SU-DHL-6 (cell line): ENCODE data around the gene RNF5.

Experiments used
- H2AFZ ChIP-seq: fragments of 200-600 bp; sonication (generic); 2 replicates; pipeline ENCODE4 v1.6.1; 2014; ENCODE audit warnings: low read depth, mild to moderate bottlenecking, moderate library complexity, mixed read lengths, antibody characterized with exemption, low read length; ENCODE audit not compliant: severe bottlenecking
- H3F3A ChIP-seq: fragments of 200-600 bp; shearing (Covaris generic); 2 replicates; pipeline ENCODE4 v1.6.0; 2016; ENCODE audit warnings: antibody characterized with exemption, mild to moderate bottlenecking; ENCODE audit not compliant: insufficient read depth
- H3K27ac ChIP-seq: fragments of 200-600 bp; sonication (generic); 2 replicates; pipeline ENCODE4 v1.5.1; 2016; ENCODE audit warnings: low read depth, mild to moderate bottlenecking, low read length, moderate library complexity, mixed read lengths
- H3K27me3 ChIP-seq: fragments of 200-600 bp; sonication (generic), shearing (Covaris generic); 2 replicates; pipeline ENCODE4 v1.6.0; 2014; ENCODE audit warnings: mild to moderate bottlenecking, low read length
- H3K36me3 ChIP-seq: fragments of 200-600 bp; sonication (generic); 2 replicates; pipeline ENCODE4 v1.6.1; 2014; ENCODE audit warnings: mild to moderate bottlenecking, low read length, mixed read lengths
- H3K4me2 ChIP-seq: fragments of 300-600, 200-600 bp; shearing (Covaris generic), sonication (generic); 2 replicates; pipeline ENCODE4 v1.6.0; 2014; ENCODE audit warnings: low read length, low read depth, mild to moderate bottlenecking; ENCODE audit not compliant: poor library complexity, severe bottlenecking
- H3K4me3 ChIP-seq: fragments of 200-600 bp; sonication (generic); 2 replicates; pipeline ENCODE4 v1.5.1; 2014; ENCODE audit warnings: antibody characterized with exemption, low read length, mild to moderate bottlenecking, mixed read lengths; ENCODE audit not compliant: insufficient read depth, poor library complexity, severe bottlenecking
- H3K79me2 ChIP-seq: fragments of 200-600 bp; sonication (generic); 2 replicates; pipeline ENCODE4 v1.6.1; 2014; ENCODE audit warnings: mild to moderate bottlenecking, low read length, moderate library complexity; ENCODE audit not compliant: insufficient read depth
- H3K9ac ChIP-seq: fragments of 200-600 bp; sonication (generic); 2 replicates; pipeline ENCODE4 v1.7.0; 2014; ENCODE audit warnings: mild to moderate bottlenecking, low read length
- H3K9me2 ChIP-seq: fragments of 200-600 bp; sonication (generic); replicated peaks from 2 replicates; pipeline ENCODE4 v1.6.1; 2014; ENCODE audit warnings: low read length; ENCODE audit not compliant: insufficient read depth
- H3K9me3 ChIP-seq: fragments of 200-600 bp; sonication (generic); 2 replicates; pipeline ENCODE4 v1.6.1; 2014; ENCODE audit warnings: low read length, mixed read lengths; ENCODE audit not compliant: insufficient read depth
- H4K20me1 ChIP-seq: fragments of 200-600 bp; sonication (generic); 2 replicates; pipeline ENCODE4 v1.6.1; 2014; ENCODE audit warnings: low read depth, mild to moderate bottlenecking, antibody characterized with exemption, low read length, moderate library complexity, mixed read lengths
- CTCF ChIP-seq: fragments of 200-600 bp; sonication (generic); IDR thresholded peaks from one replicate; pipeline ENCODE4 v1.5.1; 2017; ENCODE audit warnings: antibody characterized with exemption, mild to moderate bottlenecking, low read length, moderate library complexity; ENCODE audit not compliant: insufficient read depth, poor library complexity, severe bottlenecking
- EZH2phosphoT487 ChIP-seq: fragments of 200-600 bp; sonication (generic), shearing (Covaris generic); conservative IDR thresholded peaks from 2 replicates; pipeline ENCODE4 v1.6.1; 2018; ENCODE audit warnings: mild to moderate bottlenecking, antibody characterized with exemption, low read length, moderate library complexity, mixed read lengths

RNF5 gene

GRCh38 chr6:32153564-32154513 lies 24.4 kb upstream of the RNF5 start, which contains the start of gene PPT2:
PPT2 (plus strand) TSS chr6:32154141; CDS start chr6:32154595, 454 bp downstream.
- H4K20me1 ChIP-seq = no peaks in the 10 kb centered on the region
- peak within 1 kb of the TSS; percentile 61 for H3K4me3 ChIP-seq
- H3K9me2 ChIP-seq = no peaks in the 10 kb centered on the region
- H3F3A ChIP-seq = peaks cover 8% of the 10 kb centered on the region; the same call in 1 of the 2 replicates
- H2AFZ ChIP-seq = peak within 1 kb of the TSS; percentile 78
- H3K36me3 ChIP-seq = 0 out of 2 replicates have a peak, but pooled peaks cover 3% of the 10 kb centered on the region
- H3K27ac ChIP-seq = no peak within 1 kb of the TSS
- TF ChIP-seq EZH2phosphoT487 (no peak), CTCF (no peak)
- no peaks in the 10 kb centered on the region for H3K79me2 ChIP-seq
- no peaks in the 10 kb centered on the region for H3K27me3 ChIP-seq
- H3K9ac ChIP-seq = peak within 1 kb of the TSS; percentile 61
- no peaks in the 10 kb centered on the region for H3K9me3 ChIP-seq
- H3K4me2 ChIP-seq = peak within 1 kb of the TSS; percentile 62

- no peak overlapping the region for H3K27ac ChIP-seq
- peaks cover 8% of the 10 kb centered on the region; the same call in 1 of the 2 replicates for H3F3A ChIP-seq
- H3K79me2 ChIP-seq = no peaks in the 10 kb centered on the region
- H3K4me3 ChIP-seq = peak overlapping the region; percentile 61
- H3K9ac ChIP-seq = peak overlapping the region; percentile 61
- H2AFZ ChIP-seq = peak overlapping the region; percentile 78
- H3K4me2 ChIP-seq = peak overlapping the region; percentile 62
- no peak for TF ChIP-seq EZH2phosphoT487
- peak; percentile 85 for TF ChIP-seq CTCF
- H3K9me2 ChIP-seq = no peaks in the 10 kb centered on the region
- H3K36me3 ChIP-seq = 0 out of 2 replicates have a peak, but pooled peaks cover 3% of the 10 kb centered on the region
- H3K27me3 ChIP-seq = no peaks in the 10 kb centered on the region
- H3K9me3 ChIP-seq = no peaks in the 10 kb centered on the region
- H4K20me1 ChIP-seq = no peaks in the 10 kb centered on the region
Observed at GRCh38 chr6:32154514-32155161, 23.6 kb upstream of the RNF5 start.

- TF ChIP-seq EZH2phosphoT487 = no peak
- no peak for TF ChIP-seq CTCF
- no peaks in the 10 kb centered on the region for H3K27me3 ChIP-seq
- H3K9ac ChIP-seq = no peak overlapping the region
- H2AFZ ChIP-seq = no peak overlapping the region
- no peaks in the 10 kb centered on the region for H3K79me2 ChIP-seq
- H3K9me2 ChIP-seq = no peaks in the 10 kb centered on the region
- H4K20me1 ChIP-seq = no peaks in the 10 kb centered on the region
- no peak overlapping the region for H3K4me3 ChIP-seq
- 0 out of 2 replicates have a peak, but pooled peaks cover 3% of the 10 kb centered on the region for H3K36me3 ChIP-seq
- H3K4me2 ChIP-seq = no peak overlapping the region
- H3K9me3 ChIP-seq = no peaks in the 10 kb centered on the region
- no peak overlapping the region for H3K27ac ChIP-seq
- peaks cover 8% of the 10 kb centered on the region; the same call in 1 of the 2 replicates for H3F3A ChIP-seq
Observed at GRCh38 chr6:32156891-32157290, 21.3 kb upstream of the RNF5 start.
